GM18505 (cell line): ENCODE results near the gene PTMA.
"Not testable (repeated sequence)": the region's sequence is repeated elsewhere in the genome, so short reads cannot be mapped to it uniquely, and the experiment has no call there.

ENCODE experiments used
- ATAC-seq: cut with Tn5 transposase; IDR thresholded peaks from one replicate; pipeline ENCODE4 v1.9.1; 2021; ENCODE audit not compliant: unreplicated experiment
- POLR2A ChIP-seq: IDR thresholded peaks from 4 replicates; pipeline ENCODE4 v1.6.1; 2011; ENCODE audit warnings: borderline replicate concordance; ENCODE audit not compliant: insufficient read depth, insufficient read length; ENCODE audit errors: extremely low read depth

Gene PTMA

GRCh38 chr2:231725476-231725875 is 17.2 kb downstream of the PTMA start:
- TF ChIP-seq POLR2A = no peak
- no peak for ATAC-seq

DNA sequence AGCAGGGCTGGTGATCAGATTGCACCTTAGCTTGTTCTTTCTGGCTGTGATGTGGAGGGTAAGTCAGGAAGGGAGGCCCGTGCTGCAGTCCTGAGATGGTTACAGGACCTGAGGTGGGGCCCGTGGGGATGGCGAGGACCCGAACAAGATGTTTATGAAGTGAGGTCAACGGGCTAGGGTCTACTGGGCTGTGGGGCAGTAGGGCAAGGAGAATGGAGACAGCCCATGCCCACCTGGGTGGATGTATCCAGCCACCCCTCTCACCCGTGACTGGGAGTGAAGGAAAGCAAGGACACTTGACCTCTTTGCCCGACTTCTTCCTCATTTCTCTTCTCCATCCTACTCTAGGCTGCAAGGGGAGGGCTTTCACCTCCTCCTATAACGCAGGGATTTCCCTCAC is 18.0 kb downstream of the PTMA start:
- no peak for TF ChIP-seq POLR2A

DNA sequence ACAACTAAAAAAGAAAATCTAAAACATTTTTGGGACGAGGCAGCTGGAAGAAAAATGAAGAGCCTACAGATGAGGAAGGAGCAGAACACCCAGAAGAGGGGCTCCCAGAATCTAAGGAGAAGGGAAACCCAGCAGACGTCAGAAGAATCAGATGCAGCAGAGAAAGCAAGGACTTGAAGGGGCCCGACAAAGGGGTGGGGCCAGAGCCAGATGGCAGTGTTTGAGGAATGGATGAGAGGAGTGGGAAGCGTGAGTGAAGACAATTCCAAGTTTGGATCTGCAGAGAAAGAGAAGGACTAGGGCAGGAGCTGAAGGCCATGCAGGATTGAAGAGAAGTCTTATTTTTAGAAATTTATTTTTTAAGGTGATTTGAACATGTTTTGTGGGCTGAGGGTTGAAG is 19.3 kb downstream of the PTMA start:
- no peak for ATAC-seq

More for the DNA sequence above, 18.0 kb downstream of the PTMA start:
- no peak for ATAC-seq

DNA sequence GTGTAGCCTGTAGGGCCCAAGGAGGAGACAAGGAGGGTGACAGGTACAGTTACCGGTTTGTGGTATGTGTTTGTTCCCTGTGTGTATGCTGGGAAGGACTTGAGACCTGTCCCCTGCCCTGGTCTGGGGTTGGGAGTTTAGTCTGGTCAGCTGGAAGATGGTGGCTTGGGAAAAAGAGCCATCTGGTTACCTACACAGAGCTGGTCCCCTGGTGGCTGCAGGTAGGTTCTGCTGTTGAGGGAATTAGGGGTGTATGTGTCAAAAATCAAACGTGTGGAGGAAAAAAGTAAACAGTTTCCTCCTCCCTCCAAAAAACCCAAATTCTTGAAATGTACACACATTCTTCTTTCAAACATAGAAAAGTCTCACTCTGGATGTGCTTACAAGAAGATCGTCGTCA is 24.3 kb downstream of the PTMA start:
- no peak for ATAC-seq
- TF ChIP-seq POLR2A = no peak

More for the DNA sequence above, 19.3 kb downstream of the PTMA start:
- no peak for TF ChIP-seq POLR2A

- TF ChIP-seq POLR2A = no peak
- no peak for ATAC-seq
These were observed 29.4 kb downstream of the PTMA start for GRCh38 chr2:231737761-231738160.

DNA sequence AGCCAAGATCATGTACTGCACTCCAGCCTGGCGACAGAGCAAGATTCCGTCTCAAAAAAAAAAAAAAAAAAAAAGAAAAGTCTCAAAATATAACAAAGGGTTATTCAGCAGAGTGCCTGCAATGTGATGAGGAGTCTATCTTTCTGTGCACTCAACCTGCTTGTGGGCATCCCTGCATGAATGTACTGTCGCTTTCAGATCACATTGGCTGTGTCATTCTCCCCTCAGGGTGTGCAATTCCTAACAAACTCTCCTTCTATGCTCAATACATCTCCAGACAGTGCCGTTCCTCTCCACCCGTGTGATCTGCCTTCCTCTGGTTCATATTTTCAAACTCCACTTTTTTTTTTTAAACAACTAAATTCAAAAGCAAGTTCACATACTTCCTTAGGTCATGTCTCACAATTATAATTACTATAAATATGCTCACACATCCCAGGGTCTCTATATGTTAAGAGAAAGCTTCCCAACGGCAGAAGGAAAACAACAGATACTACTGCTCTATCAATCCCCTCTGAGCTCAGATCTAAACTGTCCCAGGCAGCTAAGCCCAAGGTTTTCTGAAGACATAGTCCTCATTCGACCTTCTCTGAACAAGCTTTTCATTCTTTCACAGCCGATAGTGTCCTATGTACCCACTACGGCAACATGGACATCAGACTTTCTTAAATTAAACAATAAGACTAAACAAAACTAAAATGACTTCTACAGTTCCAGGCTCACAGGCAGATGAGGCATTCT is 35.2 kb downstream of the PTMA start:
- no peak for ATAC-seq
- TF ChIP-seq POLR2A = no peak

GRCh38 chr2:231745303-231746038 is 37.1 kb downstream of the PTMA start:
- no peak for TF ChIP-seq POLR2A
- no peak for ATAC-seq

GRCh38 chr2:231748153-231748896 is 40.0 kb downstream of the PTMA start:
- ATAC-seq = not testable (repeated sequence)

- ATAC-seq = not testable (repeated sequence)
These were observed 40.7 kb downstream of the PTMA start for GRCh38 chr2:231749016-231749415.

GRCh38 chr2:231751042-231751815 is 42.9 kb downstream of the PTMA start:
- TF ChIP-seq POLR2A = no peak
- no peak for ATAC-seq

- no peak for ATAC-seq
- TF ChIP-seq POLR2A = no peak
These were observed 43.7 kb downstream of the PTMA start for GRCh38 chr2:231752061-231752460.

DNA sequence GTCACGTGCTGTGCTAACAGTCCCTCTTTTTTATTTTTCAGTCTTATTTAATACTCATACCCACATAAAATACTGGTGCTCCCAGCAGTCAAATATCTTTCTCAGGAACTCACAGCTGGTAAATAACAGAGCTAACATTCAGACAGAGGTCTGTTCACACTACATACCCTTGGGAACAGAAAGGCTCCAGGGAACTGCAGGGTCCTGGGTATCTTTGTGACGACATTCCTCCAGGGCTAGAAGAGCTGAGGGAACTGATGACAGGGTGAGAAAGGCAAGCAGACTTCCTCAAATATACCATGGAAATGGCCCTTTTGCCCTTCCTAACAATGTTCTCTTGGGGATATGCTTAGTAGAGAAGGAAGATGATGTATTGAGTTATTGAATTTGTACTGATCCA is 53.4 kb downstream of the PTMA start:
- TF ChIP-seq POLR2A = no peak
- no peak for ATAC-seq
